Measurements from ENCODE around the gene CFAP65.

DNA sequence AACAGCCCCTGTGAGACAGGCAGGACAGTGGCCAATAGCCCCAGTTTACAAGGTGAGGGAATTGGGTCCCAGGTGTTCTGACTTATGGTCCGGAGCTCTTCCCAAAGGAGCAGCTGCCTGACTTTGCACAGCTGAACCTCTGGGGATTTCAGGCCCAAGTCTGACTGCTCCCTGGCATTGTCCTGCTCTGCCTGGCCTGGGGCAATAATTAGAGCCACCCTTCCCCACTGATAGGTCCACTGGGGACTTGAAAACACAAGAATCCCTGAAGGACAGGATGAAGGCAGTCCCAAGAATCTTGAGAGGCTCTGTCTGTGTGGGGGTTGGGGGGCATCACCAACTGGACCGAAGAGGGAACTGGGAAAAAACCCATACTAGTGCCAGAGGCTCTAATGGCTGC, 52.7 kb downstream of the CFAP65 start:
- TF ChIP-seq CTCF (IDR thresholded peaks at IDR 0.05) (no peak), POLR2A (IDR thresholded peaks at IDR 0.05) (no peak)
